KMS-11 (cell line): ENCODE measurements around the gene EIF3C.
"Not testable (repeated sequence)": the region's sequence is repeated elsewhere in the genome, so short reads cannot be mapped to it uniquely, and the experiment has no call there.

Experiments
- H2AFZ ChIP-seq: fragments of 200-600 bp; sonication (generic); 2 replicates; pipeline ENCODE4 v1.6.1; 2016; ENCODE audit warnings: antibody characterized with exemption, mixed run types, low read depth
- H3K27ac ChIP-seq: fragments of 200-600 bp; sonication (generic); 2 replicates; pipeline ENCODE4 v1.6.1; 2016; ENCODE audit warnings: mild to moderate bottlenecking, mixed run types
- H3K27me3 ChIP-seq: fragments of 200-600 bp; sonication (generic); 2 replicates; pipeline ENCODE4 v1.6.1; 2017; ENCODE audit warnings: mild to moderate bottlenecking, low read depth, mixed run types, moderate library complexity; ENCODE audit not compliant: insufficient read depth
- H3K36me3 ChIP-seq: fragments of 200-600 bp; sonication (generic); 2 replicates; pipeline ENCODE4 v1.6.1; 2017; ENCODE audit warnings: mild to moderate bottlenecking, mixed run types; ENCODE audit not compliant: insufficient read depth
- H3K4me1 ChIP-seq: fragments of 200-600 bp; sonication (generic); 2 replicates; pipeline ENCODE4 v1.6.1; 2016; ENCODE audit warnings: mild to moderate bottlenecking, low read depth, mixed run types; ENCODE audit not compliant: poor library complexity, severe bottlenecking
- H3K4me2 ChIP-seq: fragments of 200-600 bp; sonication (generic); 2 replicates; pipeline ENCODE4 v1.7.0; 2016; ENCODE audit warnings: mild to moderate bottlenecking, mixed run types
- H3K4me3 ChIP-seq: fragments of 200-600 bp; sonication (generic); IDR thresholded peaks from 2 replicates; pipeline ENCODE4 v1.6.1; 2017; ENCODE audit warnings: low read depth, low read length, mixed read lengths; ENCODE audit not compliant: insufficient read depth
- H3K79me2 ChIP-seq: fragments of 200-600 bp; sonication (generic); 2 replicates; pipeline ENCODE4 v1.6.1; 2016; ENCODE audit warnings: low read depth, mixed run types; ENCODE audit not compliant: insufficient read depth
- H3K9ac ChIP-seq: fragments of 200-600 bp; sonication (generic); 2 replicates; pipeline ENCODE4 v1.6.1; 2016; ENCODE audit warnings: mild to moderate bottlenecking, mixed run types
- H4K20me1 ChIP-seq: fragments of 200-600 bp; sonication (generic); 2 replicates; pipeline ENCODE4 v1.6.1; 2016; ENCODE audit warnings: mild to moderate bottlenecking, mixed run types; ENCODE audit not compliant: insufficient read depth

Gene EIF3C

GRCh38 chr16:28701384-28701783 lies 9.9 kb upstream of the EIF3C start:
- not testable (repeated sequence) for H4K20me1 ChIP-seq

DNA sequence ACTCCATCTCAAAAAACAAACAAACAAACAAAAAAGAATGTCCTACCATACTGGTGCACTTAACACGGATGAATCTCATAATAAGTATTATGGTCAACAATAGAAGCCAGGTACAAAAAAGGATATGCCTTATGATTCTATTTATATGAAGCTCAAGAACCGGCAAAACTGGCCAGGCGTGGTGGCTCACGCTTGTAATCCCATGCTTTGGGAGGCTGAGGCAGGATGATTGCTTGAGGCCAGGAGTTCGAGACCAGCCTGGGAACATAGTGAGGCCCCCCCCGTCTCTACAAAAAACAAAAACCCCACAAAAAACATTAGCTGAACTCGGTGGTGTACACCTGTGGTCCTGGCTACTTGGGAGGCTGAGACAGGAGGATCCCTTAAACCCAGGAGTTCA lies 7.0 kb upstream of the EIF3C start:
- H3K4me1 ChIP-seq, H3K79me2 ChIP-seq, H2AFZ ChIP-seq, H3K9ac ChIP-seq, H3K36me3 ChIP-seq, H3K27me3 ChIP-seq, H4K20me1 ChIP-seq, H3K4me2 ChIP-seq, H3K27ac ChIP-seq, H3K4me3 ChIP-seq: not testable (repeated sequence)

More at GRCh38 chr16:28701384-28701783, 9.9 kb upstream of the EIF3C start:
- H2AFZ ChIP-seq, H3K9ac ChIP-seq, H3K4me1 ChIP-seq, H3K4me3 ChIP-seq, H3K27me3 ChIP-seq, H3K79me2 ChIP-seq, H3K27ac ChIP-seq, H3K36me3 ChIP-seq, H3K4me2 ChIP-seq: not testable (repeated sequence)

DNA sequence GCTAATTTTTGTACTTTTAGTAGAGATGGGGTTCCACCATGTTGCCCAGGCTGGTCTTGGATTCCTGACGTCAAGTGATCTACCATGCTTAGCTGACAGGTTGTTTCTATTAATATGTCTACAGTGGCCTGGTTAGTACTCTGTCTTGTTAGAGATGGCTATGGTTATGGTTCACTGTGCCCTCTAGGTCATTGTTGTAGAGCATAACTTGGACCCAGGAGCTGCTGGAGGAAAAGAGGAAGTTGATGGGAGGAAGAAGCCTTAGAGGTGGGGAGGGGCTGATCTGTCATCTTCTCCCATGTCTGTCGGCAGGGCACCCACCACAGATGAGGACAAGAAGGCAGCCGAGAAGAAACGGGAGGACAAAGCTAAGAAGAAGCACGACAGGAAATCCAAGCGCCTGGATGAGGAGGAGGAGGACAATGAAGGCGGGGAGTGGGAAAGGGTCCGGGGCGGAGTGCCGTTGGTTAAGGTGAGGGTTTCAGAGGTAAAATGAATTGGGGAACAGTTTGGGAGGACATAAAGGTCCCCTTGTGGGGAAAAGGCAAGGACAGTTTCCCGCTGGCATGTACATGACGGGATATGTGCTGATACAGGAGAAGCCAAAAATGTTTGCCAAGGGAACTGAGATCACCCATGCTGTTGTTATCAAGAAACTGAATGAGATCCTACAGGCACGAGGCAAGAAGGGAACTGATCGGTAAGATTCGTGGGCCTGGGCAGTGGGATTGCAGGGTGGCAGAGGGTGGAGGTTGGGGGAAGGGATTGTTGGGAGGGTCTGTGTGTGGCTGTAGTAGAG lies 11.8 kb downstream of the EIF3C start:
- H2AFZ ChIP-seq, H3K9ac ChIP-seq, H3K79me2 ChIP-seq, H3K4me3 ChIP-seq, H3K4me1 ChIP-seq, H4K20me1 ChIP-seq, H3K36me3 ChIP-seq, H3K27me3 ChIP-seq, H3K4me2 ChIP-seq, H3K27ac ChIP-seq: not testable (repeated sequence)

DNA sequence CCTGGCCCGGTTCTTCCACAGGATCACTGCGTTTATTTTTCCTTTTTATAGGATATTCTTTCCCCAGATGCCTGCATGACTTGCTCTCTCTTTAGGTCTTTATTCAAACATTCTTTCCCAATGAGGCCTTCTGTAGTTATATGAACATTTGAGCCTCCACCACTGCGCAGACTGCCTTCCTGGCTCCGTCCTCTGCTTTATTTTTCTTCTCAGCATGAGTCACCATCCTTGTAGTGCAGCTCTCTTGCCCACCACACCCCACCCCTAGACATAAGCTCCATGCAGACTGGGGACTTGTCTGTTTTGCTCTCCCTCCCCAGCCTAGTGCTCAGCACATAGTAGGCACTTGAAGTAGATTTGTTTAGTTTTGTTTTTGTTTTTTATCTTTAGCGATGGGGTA lies 20.0 kb downstream of the EIF3C start:
- not testable (repeated sequence) for H3K4me3 ChIP-seq, H3K9ac ChIP-seq, H3K27ac ChIP-seq, H3K4me2 ChIP-seq, H3K36me3 ChIP-seq, H4K20me1 ChIP-seq, H3K4me1 ChIP-seq, H2AFZ ChIP-seq, H3K27me3 ChIP-seq, H3K79me2 ChIP-seq

DNA sequence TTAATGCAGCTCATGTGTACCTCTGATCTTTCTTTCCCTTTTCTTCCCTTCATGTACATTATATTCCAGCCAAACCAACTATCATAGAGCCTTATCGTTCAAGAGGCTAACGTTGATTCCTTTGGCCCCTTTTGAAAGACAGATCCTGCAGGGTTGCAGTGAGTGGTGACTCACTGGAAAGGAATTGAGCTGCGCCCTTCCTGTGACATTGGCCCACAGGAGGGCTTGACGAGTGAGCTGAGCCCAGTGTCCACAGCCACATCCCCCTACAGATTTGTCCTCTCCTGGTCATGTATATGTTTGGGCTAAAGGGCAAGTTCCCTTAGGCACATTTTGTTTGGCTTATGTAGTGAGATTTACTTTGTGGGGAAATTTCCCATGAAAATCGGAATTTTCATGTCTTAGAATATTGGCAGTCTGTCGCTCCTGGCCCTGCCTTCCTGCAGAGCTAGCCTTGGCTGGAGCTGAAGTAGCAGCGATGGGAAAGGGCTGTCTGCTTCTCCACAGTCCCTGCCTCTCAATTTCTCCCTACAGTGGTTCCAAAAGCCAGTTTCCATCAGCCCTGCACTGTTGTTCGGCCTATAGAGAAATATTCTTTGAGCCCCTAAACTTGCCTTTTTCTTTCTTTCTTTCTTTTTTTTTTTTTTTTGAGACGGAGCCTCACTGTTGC lies 21.3 kb downstream of the EIF3C start:
- H3K9ac ChIP-seq, H3K27ac ChIP-seq, H3K4me3 ChIP-seq, H3K27me3 ChIP-seq, H3K4me2 ChIP-seq, H3K79me2 ChIP-seq, H3K36me3 ChIP-seq, H2AFZ ChIP-seq, H3K4me1 ChIP-seq, H4K20me1 ChIP-seq: not testable (repeated sequence)

GRCh38 chr16:28739787-28740186 lies 28.5 kb downstream of the EIF3C start:
- not testable (repeated sequence) for H2AFZ ChIP-seq, H3K36me3 ChIP-seq, H3K4me1 ChIP-seq, H3K4me2 ChIP-seq, H3K9ac ChIP-seq, H3K4me3 ChIP-seq, H4K20me1 ChIP-seq, H3K27ac ChIP-seq, H3K27me3 ChIP-seq, H3K79me2 ChIP-seq

- not testable (repeated sequence) for H3K36me3 ChIP-seq, H3K4me2 ChIP-seq, H4K20me1 ChIP-seq, H2AFZ ChIP-seq, H3K27ac ChIP-seq, H3K9ac ChIP-seq, H3K4me1 ChIP-seq, H3K27me3 ChIP-seq, H3K4me3 ChIP-seq, H3K79me2 ChIP-seq
These were observed 29.4 kb downstream of the EIF3C start for GRCh38 chr16:28740631-28741030.

GRCh38 chr16:28741295-28741694 lies 30.0 kb downstream of the EIF3C start:
- H3K4me2 ChIP-seq, H3K9ac ChIP-seq, H3K79me2 ChIP-seq, H3K36me3 ChIP-seq, H3K4me3 ChIP-seq, H3K27me3 ChIP-seq, H2AFZ ChIP-seq, H3K4me1 ChIP-seq, H4K20me1 ChIP-seq, H3K27ac ChIP-seq: not testable (repeated sequence)

DNA sequence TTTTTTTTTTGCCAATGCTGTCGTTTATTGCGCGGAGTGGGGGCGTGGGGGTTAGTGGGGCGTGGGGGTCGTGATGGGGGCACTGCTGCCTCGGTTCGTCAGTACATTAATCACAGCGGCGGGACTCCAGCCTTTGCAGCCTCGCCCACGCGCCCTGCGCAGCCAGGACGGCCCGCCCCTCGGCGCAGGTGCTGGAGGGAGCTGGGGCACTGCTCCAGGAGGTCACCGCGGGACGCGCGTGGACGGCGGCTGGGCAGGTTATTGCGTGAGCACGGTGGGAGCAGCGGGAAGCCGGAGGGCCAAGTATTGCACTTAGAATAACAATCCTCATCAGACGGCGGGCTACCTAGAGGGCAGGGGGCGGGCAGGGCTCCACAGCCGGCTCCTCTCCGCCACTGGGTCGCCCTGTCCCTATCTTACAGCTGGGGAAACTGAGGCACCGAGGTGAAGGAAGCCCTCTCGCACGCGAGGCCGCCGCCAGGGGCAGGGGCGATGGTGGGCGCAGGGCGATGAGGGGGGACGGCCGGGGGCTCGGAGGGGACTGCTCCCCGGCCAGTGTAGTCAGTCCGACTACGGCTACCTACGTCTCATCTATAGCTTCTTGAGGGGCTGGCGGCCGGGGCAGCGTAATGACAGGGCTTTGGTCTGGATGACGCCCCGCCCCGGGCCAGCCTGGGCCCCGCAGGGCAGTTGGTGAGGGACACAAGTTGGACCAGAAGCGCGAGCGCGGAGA lies 35.5 kb downstream of the EIF3C start:
- H3K27me3 ChIP-seq, H3K4me2 ChIP-seq, H3K4me1 ChIP-seq, H4K20me1 ChIP-seq, H3K9ac ChIP-seq, H3K27ac ChIP-seq, H3K36me3 ChIP-seq, H3K79me2 ChIP-seq, H2AFZ ChIP-seq, H3K4me3 ChIP-seq: not testable (repeated sequence)

DNA sequence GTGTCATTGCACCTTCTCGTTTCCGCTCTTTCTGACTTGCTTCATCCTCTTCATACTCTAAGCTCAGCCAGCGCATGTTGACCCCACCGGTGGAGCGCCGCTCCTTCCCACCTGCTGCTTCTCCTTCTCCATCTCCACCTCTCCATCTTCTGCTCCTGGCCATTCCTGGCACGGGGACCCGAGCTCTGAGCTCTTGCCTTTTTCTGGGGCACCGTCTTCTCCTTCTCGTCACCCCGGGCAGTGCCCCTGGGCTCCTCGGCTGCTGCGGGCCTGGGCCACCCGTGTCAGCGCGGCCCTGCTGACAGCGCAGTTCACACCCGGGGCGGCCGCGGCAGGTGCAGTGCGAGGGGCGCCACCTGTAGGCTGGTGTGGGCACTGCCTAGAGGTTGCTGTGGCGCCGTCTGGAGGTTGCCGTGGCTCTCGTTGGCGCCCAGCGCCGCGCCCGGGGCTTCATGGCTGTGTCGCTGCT lies 38.8 kb downstream of the EIF3C start:
- H2AFZ ChIP-seq, H3K4me1 ChIP-seq, H3K36me3 ChIP-seq, H3K4me3 ChIP-seq, H3K27me3 ChIP-seq, H3K9ac ChIP-seq, H3K79me2 ChIP-seq, H3K27ac ChIP-seq, H3K4me2 ChIP-seq, H4K20me1 ChIP-seq: not testable (repeated sequence)
